HG02642 (cell line): ENCODE data around the gene MKI67.

Source experiments
- ATAC-seq: cut with Tn5 transposase; IDR thresholded peaks from one replicate; pipeline ENCODE4 v1.9.1; 2021; ENCODE audit warnings: mild to moderate bottlenecking; ENCODE audit not compliant: unreplicated experiment, poor library complexity

The MKI67 gene

GRCh38 chr10:128055061-128055868 lies 71.0 kb downstream of the MKI67 start:
- ATAC-seq = no peak

- no peak for ATAC-seq
Measured at GRCh38 chr10:128054163-128054970, 71.9 kb downstream of the MKI67 start.

GRCh38 chr10:128053356-128053755 lies 72.9 kb downstream of the MKI67 start:
- no peak for ATAC-seq

- ATAC-seq = no peak
Measured at GRCh38 chr10:128052696-128053095, 73.5 kb downstream of the MKI67 start.

GRCh38 chr10:128051548-128051947 lies 74.7 kb downstream of the MKI67 start:
- no peak for ATAC-seq

- ATAC-seq = no peak
Measured at GRCh38 chr10:128050936-128051335, 75.3 kb downstream of the MKI67 start.

- ATAC-seq = no peak
Measured at GRCh38 chr10:128050121-128050516, 76.1 kb downstream of the MKI67 start.

- no peak for ATAC-seq
Measured at GRCh38 chr10:128049226-128050120, 76.8 kb downstream of the MKI67 start.

- no peak for ATAC-seq
Measured at GRCh38 chr10:128048819-128049210, 77.4 kb downstream of the MKI67 start.

- peak; percentile 26 for ATAC-seq
Measured at GRCh38 chr10:128047991-128048818, 78.0 kb downstream of the MKI67 start.

GRCh38 chr10:128047351-128047750 lies 78.9 kb downstream of the MKI67 start:
- peak; percentile 99 for ATAC-seq

GRCh38 chr10:128046953-128047290 lies 79.3 kb downstream of the MKI67 start:
- ATAC-seq = no peak
